HepG2 (cell line): ENCODE data around the gene TKTL2. TPM values are rescaled to one million over a fixed set of nuclear protein-coding genes. Genes with fewer than 3 reads are reported as not detected.

ENCODE experiments used
- ATF7-NPFF ChIP-seq: sonication (generic); formaldehyde crosslinking; IDR thresholded peaks from 2 replicates; pipeline ENCODE4 v1.8.1; 2023; ENCODE audit warnings: mild to moderate bottlenecking, low read depth, missing genetic modification reagents, moderate library complexity
- CTCF ChIP-seq: sonication (generic); formaldehyde crosslinking; IDR thresholded peaks from 2 replicates; pipeline ENCODE4 v1.5.0; 2020; ENCODE audit warnings: mild to moderate bottlenecking, missing genetic modification reagents, moderate library complexity
- EHMT2 ChIP-seq: fragments of 200-600 bp; sonication (generic); IDR thresholded peaks from 2 replicates; pipeline ENCODE4 v1.7.0; 2017; ENCODE audit warnings: antibody characterized with exemption, low read depth, low read length, borderline replicate concordance
- KDM6A ChIP-seq: IDR thresholded peaks from 2 replicates; pipeline ENCODE4 v1.6.1; 2016; ENCODE audit warnings: low read depth
- MAZ ChIP-seq, 2 experiments: sonication (generic) in 1 of 2; formaldehyde crosslinking in 1 of 2; IDR thresholded peaks; 2 replicates each; pipeline versions ENCODE4 v1.5.0 to v1.6.1; 2012 to 2020; ENCODE audit warnings: low read depth in 2 of 2, mild to moderate bottlenecking in 2 of 2, borderline replicate concordance in 1 of 2, improper control_type of control experiment in 1 of 2, low read length in 1 of 2, missing genetic modification reagents in 1 of 2, moderate library complexity in 1 of 2
- MLLT10 ChIP-seq: sonication (generic); formaldehyde crosslinking; IDR thresholded peaks from 2 replicates; pipeline ENCODE4 v1.4.0; 2020; ENCODE audit warnings: missing genetic modification reagents
- PATZ1 ChIP-seq: sonication (generic); formaldehyde crosslinking; IDR thresholded peaks from 2 replicates; pipeline ENCODE4 v1.4.0; 2020; ENCODE audit warnings: missing genetic modification reagents
- PCBP2 ChIP-seq: fragments of 200-400 bp; formaldehyde crosslinking; optimal IDR thresholded peaks from 2 replicates; pipeline ENCODE3; 2018; ENCODE audit warnings: low read length, low read depth; ENCODE audit not compliant: poor library complexity, severe bottlenecking
- PHF21A ChIP-seq: sonication (generic); formaldehyde crosslinking; IDR thresholded peaks from 2 replicates; pipeline ENCODE4 v1.5.0; 2020; ENCODE audit warnings: mild to moderate bottlenecking, missing genetic modification reagents
- POLR2AphosphoS2 ChIP-seq: IDR thresholded peaks from 2 replicates; pipeline ENCODE4 v1.6.1; 2011; ENCODE audit warnings: low read depth, low read length, improper control_type of control experiment
- THAP9 ChIP-seq: sonication (generic); formaldehyde crosslinking; IDR thresholded peaks from 2 replicates; pipeline ENCODE4; 2020; ENCODE audit warnings: missing genetic modification reagents, mild to moderate bottlenecking, borderline replicate concordance
- TRAFD1 ChIP-seq: sonication (generic); formaldehyde crosslinking; IDR thresholded peaks from 2 replicates; pipeline ENCODE4 v1.5.1; 2020; ENCODE audit warnings: missing genetic modification reagents, mild to moderate bottlenecking, borderline replicate concordance
- YEATS4 ChIP-seq: sonication (generic); formaldehyde crosslinking; IDR thresholded peaks from 2 replicates; pipeline ENCODE4 v1.4.0; 2020; ENCODE audit warnings: missing genetic modification reagents, borderline replicate concordance
- ZNF121 ChIP-seq: sonication (generic); formaldehyde crosslinking; IDR thresholded peaks from 2 replicates; pipeline ENCODE4 v1.5.0; 2020; ENCODE audit warnings: mild to moderate bottlenecking, missing genetic modification reagents
- ZNF143 ChIP-seq: sonication (generic); formaldehyde crosslinking; IDR thresholded peaks from 2 replicates; pipeline ENCODE4 v1.4.0; 2020; ENCODE audit warnings: missing genetic modification reagents
- ZNF275 ChIP-seq: sonication (generic); formaldehyde crosslinking; IDR thresholded peaks from 2 replicates; pipeline ENCODE4 v1.8.0; 2022; ENCODE audit warnings: missing genetic modification reagents, mild to moderate bottlenecking, inconsistent platforms, borderline replicate concordance
- ZNF30 ChIP-seq: sonication (generic); formaldehyde crosslinking; IDR thresholded peaks from 2 replicates; pipeline ENCODE4 v1.5.0; 2020; ENCODE audit warnings: mild to moderate bottlenecking, missing genetic modification reagents
- ZNF331 ChIP-seq: sonication (generic); formaldehyde crosslinking; IDR thresholded peaks from 2 replicates; pipeline ENCODE4 v1.4.0; 2020; ENCODE audit warnings: missing genetic modification reagents
- polyA plus RNA-seq, 8 experiments: library from polyadenylated mRNA; depleted of rRNA in 3 of 8; stranded (reverse) in 7 of 8; unstranded in 1 of 8; fragments of >200 nt; fragmentation: Illumina TruSeq in 4 of 8; extraction: Trizol in 4 of 8; gene quantifications; 2 replicates each; pipeline versions ENCODE4 v1.2.1 to v1.2.3, GENCODE V29; 2011 to 2016; ENCODE audit warnings: low read depth in 4 of 8, missing spikeins in 1 of 8, mixed read lengths in 1 of 8; ENCODE audit not compliant: insufficient read depth in 1 of 8
- total RNA-seq, 5 experiments: library from RNA; depleted of rRNA; stranded (reverse); fragments of >200 nt; fragmentation: Illumina TruSeq; extraction: Trizol; gene quantifications; 2 replicates each; pipeline ENCODE4 v1.2.3, GENCODE V29; 2016; ENCODE audit warnings: low read depth in 1 of 5

TKTL2 gene
- total and polyA plus RNA-seq, 2 of the 13 experiments (the other 11 are each of a cell fraction or from before 2014, with no cell fraction given) = not detected

- TF ChIP-seq THAP9 (CRISPR knock-in tag) (peak; percentile 90), PHF21A (CRISPR knock-in tag) (peak; percentile 96), ZNF275 (CRISPR knock-in tag) (peak; percentile 83; the same call in 1 of the 2 replicates), POLR2AphosphoS2 (no peak), PCBP2 (no peak), ZNF30 (CRISPR knock-in tag) (no peak; the same call in 1 of the 2 replicates), YEATS4 (CRISPR knock-in tag) (peak; percentile 100), PATZ1 (peak; percentile 65), ATF7-NPFF (peak; percentile 93), CTCF (CRISPR knock-in tag) (peak; percentile 35), ZNF121 (CRISPR knock-in tag) (peak; percentile 30; the same call in 1 of the 2 replicates), MAZ (IDR thresholded peaks at IDR 0.05; ENCODE audit: borderline replicate concordance, low read depth, low read length) (no peak), MAZ (CRISPR knock-in tag; IDR thresholded peaks at IDR 0.05; ENCODE audit: low read depth) (peak; percentile 86), KDM6A (CRISPR knock-in tag) (no peak), TRAFD1 (peak; percentile 87; the same call in 1 of the 2 replicates), MLLT10 (CRISPR knock-in tag) (no peak), ZNF331 (CRISPR knock-in tag) (peak; percentile 95), ZNF143 (CRISPR knock-in tag) (peak; percentile 67), EHMT2 (no peak; the same call in 1 of the 2 replicates)
Observed at GRCh38 chr4:163494360-163495241, 21.0 kb upstream of the TKTL2 start, which contains the start of gene TMA16 (continued).
